IPS DF 19.7 (cell line): ENCODE data around the gene TAF4.
"Not testable (repeated sequence)": the region's sequence is repeated elsewhere in the genome, so short reads cannot be mapped to it uniquely, and the experiment has no call there.

Source experiments
- DNase-seq: peaks from one replicate; pipeline ENCODE4 v3.0.0-alpha.2; 2013; ENCODE audit warnings: low read depth, low spot score

Gene TAF4, protein sequence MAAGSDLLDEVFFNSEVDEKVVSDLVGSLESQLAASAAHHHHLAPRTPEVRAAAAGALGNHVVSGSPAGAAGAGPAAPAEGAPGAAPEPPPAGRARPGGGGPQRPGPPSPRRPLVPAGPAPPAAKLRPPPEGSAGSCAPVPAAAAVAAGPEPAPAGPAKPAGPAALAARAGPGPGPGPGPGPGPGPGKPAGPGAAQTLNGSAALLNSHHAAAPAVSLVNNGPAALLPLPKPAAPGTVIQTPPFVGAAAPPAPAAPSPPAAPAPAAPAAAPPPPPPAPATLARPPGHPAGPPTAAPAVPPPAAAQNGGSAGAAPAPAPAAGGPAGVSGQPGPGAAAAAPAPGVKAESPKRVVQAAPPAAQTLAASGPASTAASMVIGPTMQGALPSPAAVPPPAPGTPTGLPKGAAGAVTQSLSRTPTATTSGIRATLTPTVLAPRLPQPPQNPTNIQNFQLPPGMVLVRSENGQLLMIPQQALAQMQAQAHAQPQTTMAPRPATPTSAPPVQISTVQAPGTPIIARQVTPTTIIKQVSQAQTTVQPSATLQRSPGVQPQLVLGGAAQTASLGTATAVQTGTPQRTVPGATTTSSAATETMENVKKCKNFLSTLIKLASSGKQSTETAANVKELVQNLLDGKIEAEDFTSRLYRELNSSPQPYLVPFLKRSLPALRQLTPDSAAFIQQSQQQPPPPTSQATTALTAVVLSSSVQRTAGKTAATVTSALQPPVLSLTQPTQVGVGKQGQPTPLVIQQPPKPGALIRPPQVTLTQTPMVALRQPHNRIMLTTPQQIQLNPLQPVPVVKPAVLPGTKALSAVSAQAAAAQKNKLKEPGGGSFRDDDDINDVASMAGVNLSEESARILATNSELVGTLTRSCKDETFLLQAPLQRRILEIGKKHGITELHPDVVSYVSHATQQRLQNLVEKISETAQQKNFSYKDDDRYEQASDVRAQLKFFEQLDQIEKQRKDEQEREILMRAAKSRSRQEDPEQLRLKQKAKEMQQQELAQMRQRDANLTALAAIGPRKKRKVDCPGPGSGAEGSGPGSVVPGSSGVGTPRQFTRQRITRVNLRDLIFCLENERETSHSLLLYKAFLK

DNA sequence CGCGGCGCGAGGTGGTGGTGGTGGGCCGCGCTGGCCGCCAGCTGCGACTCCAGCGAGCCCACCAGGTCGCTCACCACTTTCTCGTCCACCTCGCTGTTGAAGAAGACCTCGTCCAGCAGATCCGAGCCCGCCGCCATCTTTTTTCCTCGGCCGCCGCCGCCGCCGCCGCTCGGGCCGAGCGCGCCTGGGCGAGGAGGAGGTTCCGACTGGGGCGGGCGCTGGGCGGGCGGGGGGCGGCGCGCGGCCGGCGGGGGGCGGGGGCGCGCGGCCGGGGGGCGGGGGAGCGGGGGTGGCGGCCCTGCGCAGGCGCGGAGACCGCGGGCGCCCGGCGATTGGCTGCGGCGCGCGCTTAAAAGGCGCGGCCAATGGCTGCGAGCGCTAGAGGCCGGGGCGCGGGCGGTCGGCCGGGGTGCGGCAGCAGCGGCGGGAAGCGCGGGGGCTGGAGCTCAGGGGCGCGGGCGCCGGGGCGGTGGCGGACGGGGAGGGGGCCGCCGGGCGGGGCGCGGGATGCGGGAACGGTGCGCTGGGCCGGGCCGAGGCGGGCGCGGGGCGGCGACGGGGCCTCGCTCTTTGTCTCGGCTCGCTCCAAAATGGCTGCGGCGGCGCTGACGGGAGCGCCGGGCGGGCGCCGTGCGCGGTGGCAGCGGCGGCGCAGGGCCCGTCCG lies at the start of gene TAF4:
TSS of gene TAF4 (minus strand) at position 208 of the 665 bp plus-strand sequence. CDS start at position 137, 71 bp downstream.
- DNase-seq, result no peak

DNA sequence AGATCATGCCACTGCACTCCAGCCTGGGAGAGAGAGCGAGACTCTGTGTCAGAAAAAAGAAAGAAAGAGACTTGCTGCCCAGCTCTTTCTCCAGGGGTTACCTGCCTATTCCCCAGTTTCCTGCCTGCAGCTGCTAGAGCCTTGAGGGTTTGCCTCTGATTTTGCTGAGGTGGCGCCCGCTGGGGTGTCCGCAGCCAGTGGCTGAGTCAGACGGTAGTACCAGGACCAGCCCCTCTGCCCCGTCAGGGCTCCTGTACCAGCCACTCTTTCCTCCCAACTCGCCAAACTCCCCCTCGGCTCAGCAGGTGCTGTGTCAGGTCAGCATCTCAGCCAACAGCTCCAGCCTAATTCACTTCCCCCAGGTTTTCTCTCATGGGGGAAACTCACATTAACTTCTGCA lies 49.2 kb upstream of the TAF4 start:
- no peak for DNase-seq

DNA sequence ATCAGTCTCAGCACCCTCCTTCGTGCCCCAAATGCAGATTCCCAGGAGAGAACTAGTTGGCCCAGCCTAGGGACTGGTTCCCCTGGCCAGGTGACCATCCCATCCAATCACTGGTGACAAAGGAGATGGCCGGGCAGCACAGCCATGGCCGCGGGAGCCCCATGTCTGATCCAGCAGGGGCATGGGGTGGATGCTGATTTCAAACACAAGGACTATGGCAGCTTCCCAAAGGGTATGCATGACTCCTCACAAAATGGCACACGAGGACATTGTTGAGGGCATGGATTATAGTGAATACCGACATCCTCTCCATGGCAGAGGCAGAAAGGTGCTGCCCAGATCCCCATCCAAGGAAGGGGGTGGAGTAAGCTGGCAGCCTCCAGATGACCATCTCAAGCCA lies 46.7 kb upstream of the TAF4 start:
- DNase-seq, result no peak

DNA sequence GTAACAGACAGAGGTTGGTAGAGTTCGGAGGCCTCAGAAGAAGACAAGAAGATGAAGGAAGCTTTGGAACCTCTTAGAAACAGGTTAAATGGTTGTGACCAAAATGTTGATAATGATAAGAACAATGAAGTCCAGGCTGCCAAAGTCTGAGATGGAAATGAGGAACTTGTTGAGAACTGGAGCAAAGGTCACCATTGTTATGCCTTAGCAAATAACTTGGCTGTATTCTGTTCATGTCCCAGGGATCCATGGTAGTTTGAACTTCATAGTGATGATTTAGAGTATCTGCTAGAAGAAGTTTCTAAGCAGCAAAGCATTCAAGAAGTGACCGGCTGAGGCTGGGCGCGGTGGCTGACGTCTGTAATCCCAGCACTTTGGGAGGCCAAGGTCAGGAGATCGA lies 45.5 kb upstream of the TAF4 start:
- DNase-seq, result no peak

DNA sequence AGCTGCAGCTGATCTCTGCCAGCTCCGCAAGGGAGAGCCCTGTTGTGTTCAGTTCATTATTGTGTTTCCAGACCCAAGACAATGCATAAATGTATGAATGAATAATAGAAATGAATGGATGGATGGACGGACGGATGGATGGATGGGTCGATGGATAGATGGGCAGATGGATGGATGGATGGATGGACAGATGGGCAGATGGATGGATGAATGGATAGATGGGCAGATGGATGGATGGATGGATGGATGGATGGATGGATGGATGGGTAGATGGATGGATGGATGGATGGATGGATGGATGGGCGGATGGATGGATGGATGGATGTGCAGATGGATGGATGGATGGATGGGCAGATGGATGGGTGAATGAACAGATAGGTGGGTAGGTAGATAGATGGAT lies 39.9 kb upstream of the TAF4 start:
- DNase-seq, result no peak

DNA sequence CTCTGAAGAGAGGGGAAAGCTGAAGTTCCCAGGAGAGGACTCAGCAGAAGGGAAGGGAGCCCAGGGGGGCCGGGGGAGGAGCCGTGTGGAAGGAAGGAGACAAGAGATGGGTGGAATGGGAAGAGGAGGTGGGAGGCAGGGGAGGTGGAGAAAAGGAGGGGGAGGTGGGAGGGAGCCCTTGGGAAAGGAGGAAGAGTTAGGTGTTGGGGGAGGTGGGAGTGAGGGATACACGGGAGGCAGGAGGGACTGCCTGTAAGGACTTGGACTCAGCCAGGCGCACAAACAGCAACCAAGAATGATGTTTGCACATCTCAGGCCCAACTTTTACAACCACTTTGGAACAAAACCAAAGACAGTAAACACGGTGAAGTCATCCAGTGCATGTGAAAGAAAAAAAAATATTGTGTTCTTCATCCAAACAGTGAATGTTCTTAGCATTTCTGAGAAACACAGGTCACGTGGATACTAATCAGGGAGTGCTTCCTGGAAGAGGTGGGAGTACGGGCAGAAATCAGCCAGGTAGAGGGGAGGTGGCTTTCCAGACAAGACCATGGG lies 39.2 kb upstream of the TAF4 start:
- DNase-seq, result no peak

DNA sequence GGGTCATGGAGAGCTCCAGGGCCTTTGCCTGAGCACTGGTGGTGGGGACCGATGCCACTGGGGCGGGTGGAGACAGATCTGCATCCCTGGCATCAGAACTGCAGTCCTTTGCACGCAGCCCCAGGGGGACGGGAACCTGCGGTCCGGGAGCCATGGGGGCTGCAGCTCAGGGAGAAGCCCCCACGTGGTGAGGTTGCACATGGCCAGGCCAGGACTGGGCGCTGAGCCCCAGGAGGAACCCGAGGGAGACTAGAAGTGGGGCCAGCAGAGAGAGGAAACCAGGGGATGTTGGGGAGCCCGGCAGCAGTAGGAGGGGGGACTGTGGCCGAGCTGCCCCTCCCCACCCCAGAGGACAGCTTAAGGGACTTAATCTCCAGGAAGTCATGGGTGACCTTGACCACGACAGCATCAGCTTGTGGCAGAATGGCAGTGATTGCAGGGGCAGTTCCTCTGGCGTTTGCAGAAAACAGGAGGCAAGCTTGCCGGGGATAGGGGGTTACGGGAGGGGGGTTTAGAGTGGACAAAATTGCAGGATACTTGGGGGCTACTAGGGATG lies 38.6 kb upstream of the TAF4 start:
- no peak for DNase-seq

DNA sequence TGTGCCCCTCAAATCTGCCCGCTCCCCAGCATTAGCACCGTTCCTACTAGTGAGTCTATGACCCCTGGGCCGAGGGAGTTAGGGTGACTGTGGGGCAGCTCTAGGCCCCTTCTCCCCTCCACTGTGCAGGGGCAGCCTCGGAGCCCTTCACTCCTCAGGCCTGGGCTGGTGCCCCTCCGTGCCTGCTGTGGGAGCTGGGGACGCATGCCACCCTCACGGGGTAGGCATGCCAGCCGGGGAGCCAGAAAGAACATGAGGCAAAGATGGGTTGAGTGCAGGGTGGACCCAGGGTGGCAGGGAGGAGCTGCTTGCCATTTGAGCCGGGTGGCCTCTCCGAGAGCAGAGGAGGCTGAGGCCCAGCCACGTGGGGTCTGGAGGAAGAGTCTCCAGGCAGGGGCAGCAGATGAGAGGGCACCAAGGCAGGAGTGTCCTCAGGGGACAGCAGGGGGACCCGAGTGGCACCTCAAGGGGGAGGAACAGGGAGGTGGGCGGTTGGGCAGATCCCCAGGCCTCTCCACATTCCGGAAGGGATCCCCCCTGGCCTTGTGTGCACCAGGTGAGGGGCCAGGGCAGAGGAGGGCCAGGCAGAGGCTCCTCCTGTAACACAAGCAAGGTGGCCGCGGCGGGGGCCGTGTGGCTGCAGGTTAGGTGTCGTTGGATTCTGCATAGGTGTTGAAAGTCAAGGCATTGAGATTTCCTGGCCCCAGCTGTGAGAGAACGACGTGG lies 38.0 kb upstream of the TAF4 start:
- no peak for DNase-seq

DNA sequence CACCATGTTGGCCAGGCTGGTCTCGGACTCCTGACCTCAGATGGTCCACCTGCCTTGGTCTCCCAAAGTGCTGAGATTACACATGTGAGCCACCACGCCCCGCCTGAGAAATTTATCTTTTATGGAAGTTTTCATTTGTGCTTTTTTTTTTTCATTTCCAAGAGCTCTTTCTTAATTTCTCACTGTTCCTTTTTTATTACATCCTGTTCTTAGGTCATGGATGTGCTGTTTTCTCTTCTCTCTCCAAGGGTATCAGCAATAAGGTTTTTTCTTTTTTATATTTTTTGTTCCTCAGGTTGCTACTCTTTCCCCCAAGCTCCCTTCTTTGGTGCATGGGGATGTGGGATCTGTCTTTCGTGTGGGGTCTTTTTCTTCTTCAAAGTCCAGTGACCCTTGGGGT lies 35.4 kb upstream of the TAF4 start:
- DNase-seq, result no peak

DNA sequence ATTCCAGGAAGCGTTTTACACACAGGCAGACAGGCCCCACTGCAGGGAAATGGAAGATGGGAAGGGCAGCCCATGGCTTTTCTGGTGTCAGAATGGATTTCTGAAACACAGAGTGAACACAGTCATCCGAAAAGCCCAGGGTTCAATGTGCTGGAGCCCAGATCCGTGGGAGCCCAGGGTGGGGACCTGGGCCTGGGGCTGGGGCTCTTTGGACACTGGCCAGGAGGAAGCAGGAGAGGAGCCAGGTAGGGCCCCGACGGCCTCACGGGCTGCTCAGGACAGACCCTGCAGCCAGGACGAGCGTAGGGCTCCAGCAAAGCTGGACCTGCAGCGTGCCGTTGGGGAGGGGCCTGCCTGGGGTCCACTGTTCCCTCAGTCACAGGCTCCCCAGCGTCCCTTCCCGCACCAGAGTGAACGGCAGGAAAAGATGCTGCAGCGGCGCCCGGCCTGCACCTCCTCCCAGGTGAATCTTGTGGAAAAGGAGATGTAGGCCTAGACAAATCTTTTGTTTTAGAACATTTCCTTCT lies 32.3 kb upstream of the TAF4 start:
- no peak for DNase-seq

DNA sequence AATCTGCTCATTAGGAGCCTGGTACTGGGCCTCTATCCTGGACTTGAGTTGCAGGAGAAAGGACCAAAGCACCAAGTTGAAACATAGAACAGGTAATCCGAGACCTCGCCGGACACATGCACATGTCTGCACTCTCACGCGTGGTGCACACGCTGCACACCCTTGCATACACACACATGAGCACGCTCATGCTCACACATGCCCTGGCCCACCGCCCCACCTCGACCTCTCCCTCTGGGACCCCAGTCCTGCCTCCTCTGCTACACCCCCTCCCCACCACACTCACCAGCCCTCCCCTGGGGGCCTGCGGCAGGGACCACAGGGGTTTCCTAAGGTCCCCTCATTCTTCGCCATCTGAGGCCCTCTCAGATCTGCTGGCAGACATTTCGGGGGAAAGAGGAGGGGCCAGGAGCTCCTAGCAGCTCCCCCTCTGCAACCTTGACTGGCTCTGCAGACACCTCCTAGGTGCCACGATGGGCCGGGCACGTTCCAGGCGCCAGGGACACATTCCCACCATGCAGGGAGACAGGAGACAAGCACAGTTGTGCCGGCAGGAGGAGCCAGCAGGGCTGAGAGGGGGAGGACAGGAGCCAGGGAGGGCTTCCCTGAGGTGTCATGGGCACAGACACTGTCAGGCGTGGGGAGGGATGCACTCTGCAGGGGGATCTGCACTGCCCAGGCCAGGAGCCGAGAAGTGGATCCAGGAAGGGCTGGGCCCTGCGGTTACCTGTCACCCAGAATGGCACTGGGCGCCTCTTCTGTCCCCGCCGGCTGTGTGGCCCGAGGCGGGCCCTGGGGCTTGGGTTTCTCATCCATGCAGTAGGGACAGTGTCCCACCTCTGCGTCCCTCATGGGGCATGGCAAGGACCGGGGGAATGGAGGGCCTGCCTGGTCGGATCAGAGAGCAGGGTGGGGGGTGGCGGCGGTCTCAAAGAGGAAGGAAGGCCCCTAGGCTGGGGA lies 31.0 kb upstream of the TAF4 start:
- DNase-seq, result no peak

DNA sequence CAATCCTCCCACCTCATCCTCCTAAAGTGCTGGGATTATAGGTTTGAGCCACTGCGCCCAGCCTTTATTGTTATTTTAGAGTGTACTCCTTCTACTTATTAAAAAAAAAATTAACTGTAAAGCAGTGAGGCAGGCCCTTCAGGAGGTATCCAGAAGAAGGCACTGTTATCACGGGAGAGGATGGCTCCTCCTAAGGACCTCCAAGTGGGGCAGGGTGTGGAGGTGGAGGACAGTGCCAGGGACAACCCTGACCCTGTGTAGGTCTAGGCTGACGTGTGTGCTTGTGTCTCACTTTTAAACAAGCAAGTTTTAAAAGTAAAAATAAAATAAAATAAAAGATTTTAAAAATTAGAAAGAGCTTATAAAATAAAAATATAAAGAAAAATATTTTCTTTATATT lies 23.7 kb upstream of the TAF4 start:
- DNase-seq, result no peak

DNA sequence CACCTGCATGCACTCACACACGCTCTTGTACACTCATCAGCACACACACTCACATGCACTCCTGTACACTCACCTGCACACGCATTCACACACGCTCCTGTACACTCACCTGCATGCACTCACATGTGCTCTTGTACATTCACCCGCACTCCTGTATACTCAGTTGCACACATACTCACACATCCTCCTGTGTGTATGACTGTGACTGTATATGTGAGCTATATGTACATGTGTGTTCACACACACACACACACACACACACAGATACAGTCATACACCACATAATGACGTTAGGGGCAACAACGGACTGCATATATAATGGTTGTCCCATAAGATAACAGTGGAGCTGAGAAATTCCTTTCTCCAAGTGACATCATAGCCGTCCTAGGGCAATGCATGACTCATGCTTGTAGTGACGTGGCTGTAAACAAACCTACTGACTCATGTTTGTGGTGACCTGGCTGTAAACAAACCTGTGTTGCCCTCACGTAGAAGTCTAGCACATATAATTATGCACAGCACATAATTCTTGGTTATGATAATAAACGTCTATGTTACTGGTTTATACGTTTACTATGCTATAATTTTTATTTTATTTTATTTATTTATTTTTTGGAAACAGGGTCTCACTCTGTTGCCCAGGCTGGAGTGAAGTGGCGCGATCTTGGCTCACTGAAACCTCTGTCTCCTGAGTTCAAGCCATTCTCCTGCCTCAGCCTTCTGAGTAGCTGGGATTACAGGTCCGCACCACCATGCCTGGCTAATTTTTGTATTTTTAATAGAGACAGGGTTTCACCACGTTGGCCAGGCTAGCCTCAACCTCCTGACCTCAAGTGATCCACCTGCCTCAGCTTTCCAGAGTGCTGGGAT lies 22.8 kb upstream of the TAF4 start:
- DNase-seq, result no peak

DNA sequence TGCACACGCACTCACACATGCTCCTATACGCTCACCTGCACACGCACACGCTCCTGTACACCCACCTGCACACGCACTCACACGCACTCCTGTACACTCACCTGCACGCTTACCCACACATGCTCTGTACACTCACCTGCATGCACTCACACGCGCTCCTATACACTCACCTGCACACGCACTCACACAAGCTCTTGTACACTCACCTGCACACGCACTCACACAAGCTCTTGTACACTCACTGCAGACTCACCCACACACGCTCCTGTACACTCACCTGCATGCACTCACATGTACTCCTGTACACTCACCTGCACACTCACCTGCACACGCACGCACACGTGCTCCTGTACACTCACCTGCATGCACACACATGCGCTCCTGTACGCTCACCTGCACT lies 22.0 kb upstream of the TAF4 start:
- no peak for DNase-seq

DNA sequence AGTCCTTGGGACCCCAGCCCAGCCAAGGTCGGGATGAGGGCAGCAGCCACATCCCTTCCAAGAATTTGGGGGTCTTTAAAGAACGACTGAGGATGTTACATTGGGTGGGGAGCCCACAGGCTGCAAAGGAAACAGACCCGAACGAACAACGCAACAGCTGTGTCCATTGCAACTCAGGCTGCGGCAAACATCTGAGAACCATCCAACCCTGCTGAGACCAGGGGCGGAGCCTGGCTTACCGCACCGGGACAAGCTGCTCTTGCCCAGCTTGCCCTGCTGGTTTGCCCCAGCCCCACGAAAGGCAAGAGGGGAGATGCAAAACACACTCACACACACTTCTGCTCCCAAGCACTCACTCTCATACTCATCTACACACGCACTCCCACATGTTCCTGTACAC lies 21.5 kb upstream of the TAF4 start:
- no peak for DNase-seq

DNA sequence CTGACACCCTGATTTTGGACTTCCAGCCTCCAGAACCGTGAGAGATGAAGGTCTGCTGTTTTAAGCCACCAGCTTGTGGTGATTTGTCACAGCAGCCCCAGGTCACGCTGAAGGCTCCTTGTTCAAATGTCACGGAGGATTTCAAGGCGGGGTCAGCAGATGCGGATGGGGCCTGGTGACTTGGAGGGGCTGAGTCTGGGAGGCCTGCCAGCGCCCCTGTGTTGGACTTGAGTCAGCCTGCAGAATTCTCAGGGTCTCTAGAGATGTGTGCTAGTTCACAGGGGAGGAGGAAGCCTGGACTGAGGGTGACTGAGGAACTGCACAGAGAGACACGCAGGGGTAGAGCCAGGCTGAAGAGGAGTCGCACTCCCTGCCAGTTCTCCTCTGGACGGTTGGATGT lies 19.5 kb upstream of the TAF4 start:
- no peak for DNase-seq

DNA sequence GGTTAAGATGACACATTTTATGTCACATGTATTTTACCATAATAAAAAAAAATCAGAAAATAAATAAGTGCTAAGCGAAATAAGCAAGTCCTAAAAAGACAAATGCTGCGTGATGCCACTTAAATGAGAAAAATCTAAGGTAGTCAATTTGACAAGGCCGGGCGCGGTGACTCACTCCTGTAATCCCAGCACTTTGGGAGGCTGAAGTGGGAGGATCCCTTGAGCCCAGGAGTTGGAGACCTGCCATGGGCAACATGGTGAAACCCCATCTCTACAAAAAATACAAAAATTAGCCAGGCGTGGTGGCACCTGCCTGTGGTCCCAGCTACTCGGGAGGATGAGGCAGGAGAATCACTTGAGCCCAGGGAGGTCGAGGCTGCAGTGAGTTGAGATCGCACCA lies 18.5 kb upstream of the TAF4 start:
- not testable (repeated sequence) for DNase-seq

DNA sequence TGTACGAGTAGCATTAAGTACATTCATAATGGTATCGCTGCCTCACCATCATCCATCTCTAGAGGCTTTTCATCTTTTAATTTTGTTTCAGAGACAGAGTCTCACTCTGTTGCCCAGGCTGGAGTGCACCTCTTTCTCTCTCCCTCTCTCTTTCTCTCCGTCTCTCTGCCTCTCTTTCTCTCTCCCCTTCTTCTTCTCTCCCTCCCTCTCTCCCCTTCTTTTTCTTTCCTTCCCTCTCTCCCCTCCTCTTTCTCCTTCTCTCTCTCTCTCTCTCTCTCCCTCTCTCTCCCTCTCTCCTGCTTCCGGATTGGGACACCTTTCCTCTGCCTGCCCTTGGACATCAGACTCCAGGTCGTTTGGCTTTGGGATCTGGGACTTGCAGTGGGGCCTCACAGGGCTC lies 17.6 kb upstream of the TAF4 start:
- no peak for DNase-seq
